SK-N-MC (cell line): Measurements from ENCODE around the gene PYGB.
"Not testable (repeated sequence)": the region's sequence is repeated elsewhere in the genome, so short reads cannot be mapped to it uniquely, and the experiment has no call there.

Experiments used
- DNase-seq: peaks from one replicate; pipeline ENCODE4 v3.0.0-alpha.2; 2011; ENCODE audit warnings: low read depth, low spot score
- H3K27ac ChIP-seq: fragments of 200-600 bp; sonication (generic); 2 replicates; pipeline ENCODE4 v1.5.1; 2016; ENCODE audit warnings: mixed run types
- H3K36me3 ChIP-seq: fragments of 200-600 bp; sonication (generic); 2 replicates; pipeline ENCODE4 v1.6.1; 2017; ENCODE audit warnings: antibody characterized with exemption, low read length, mixed read lengths; ENCODE audit not compliant: insufficient read depth
- H3K4me3 ChIP-seq: fragments of 200-600 bp; sonication (generic); 2 replicates; pipeline ENCODE4 v1.5.1; 2016
- H3K9ac ChIP-seq: fragments of 200-600 bp; sonication (generic); 2 replicates; pipeline ENCODE4 v1.8.0; 2017; ENCODE audit warnings: mixed run types, mixed read lengths; ENCODE audit not compliant: insufficient read length
- H3K9me3 ChIP-seq: fragments of 200-600 bp; sonication (generic); 2 replicates; pipeline ENCODE4 v1.6.1; 2017; ENCODE audit warnings: low read depth, mild to moderate bottlenecking, antibody characterized with exemption, low read length, moderate library complexity, mixed read lengths
- EZH2 ChIP-seq: fragments of 200-600 bp; sonication (generic); IDR thresholded peaks from one replicate; pipeline ENCODE4 v1.6.1; 2017; ENCODE audit warnings: antibody characterized with exemption
- FOXP2 ChIP-seq: optimal IDR thresholded peaks from 2 replicates; pipeline ENCODE3; 2011; ENCODE audit warnings: mild to moderate bottlenecking, moderate library complexity; ENCODE audit not compliant: insufficient read depth; ENCODE audit errors: extremely low read length, control extremely low read depth
- POLR2AphosphoS5 ChIP-seq: IDR thresholded peaks from 2 replicates; pipeline ENCODE4 v1.6.1; 2012; ENCODE audit warnings: mild to moderate bottlenecking, low read depth, low read length, borderline replicate concordance

PYGB gene

DNA sequence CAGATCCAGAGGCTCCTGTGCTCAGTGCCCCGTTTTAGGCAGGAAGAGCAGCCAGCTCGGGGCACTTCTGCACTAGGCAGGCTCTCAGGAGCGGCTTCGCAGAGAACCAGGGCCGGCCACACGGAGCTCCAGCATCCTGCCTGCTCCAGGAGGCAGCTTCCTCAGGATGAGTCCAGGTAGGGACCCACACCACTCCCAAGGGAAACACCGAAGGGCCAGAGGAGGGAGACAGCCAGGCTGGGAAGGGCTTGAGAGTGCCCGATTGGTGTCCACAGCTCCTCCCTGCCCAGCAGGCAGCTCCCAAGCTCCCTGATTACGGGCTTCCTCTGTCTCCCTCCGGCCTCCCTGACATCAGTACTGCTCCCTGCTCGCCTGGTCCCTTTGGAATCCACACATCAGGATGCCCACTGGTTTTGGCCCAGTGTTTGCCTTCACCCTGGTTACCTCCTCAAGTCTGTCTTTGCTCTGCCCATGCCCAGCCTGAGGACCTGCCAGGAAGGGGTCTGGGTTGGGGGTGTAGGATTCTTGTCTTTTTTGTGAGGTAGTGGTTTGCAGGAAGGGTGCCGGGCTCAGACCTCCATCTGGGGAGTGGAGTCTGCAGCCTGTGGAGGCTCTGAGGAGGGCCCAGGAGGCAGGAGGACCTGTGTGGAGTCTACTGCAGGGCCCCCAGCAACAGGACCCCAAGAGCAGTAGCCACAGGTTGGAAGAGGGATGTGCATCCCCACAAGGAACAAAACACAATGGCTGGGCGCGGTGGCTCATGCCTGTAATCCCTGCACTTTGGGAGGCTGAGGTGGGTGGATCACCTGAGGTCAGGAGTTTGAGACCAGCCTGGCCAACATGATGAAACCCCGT lies 11.2 kb upstream of the PYGB start:
- H3K9me3 ChIP-seq, result no peaks in the 10 kb centered on the region
- TF ChIP-seq EZH2, result no peak
- TF ChIP-seq FOXP2, result no peak
- no peak for TF ChIP-seq POLR2AphosphoS5
- no peak overlapping the region for H3K9ac ChIP-seq
- H3K4me3 ChIP-seq, result no peak overlapping the region
- H3K36me3 ChIP-seq, result no peaks in the 10 kb centered on the region
- no peak overlapping the region for H3K27ac ChIP-seq
- no peak for DNase-seq

DNA sequence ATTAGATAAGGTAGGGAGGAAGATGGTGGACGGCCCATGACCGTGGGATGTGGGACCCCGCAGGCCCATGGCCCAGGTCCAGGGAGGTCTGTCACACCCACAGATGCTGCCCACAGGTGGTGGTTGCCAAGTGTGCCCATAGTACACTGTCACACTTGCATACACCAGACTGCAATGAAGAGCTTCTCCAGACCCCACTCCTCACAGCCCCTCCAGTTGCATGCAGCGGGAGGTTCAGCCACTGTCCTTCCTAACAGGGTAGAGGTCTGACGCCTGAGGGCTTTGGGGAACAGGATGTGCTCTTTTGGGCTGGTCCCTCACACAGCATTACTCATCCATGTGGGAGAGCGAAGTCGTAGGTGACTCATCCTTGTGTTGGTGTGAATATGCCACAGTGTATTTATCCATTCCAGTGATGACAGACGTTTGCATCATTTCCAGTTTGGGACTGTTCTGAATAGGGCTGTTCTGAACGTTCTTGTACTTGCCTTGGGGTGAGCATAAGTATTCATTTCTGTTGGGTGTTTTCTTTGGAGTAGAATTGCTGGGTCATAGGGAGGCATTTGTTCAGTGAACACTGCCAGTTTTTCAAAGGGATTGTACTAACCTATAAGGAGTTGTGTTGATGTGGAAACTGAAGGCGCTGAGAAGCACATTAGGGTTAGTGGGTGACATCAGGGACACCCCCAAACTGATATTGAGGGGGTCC lies 10.1 kb upstream of the PYGB start:
- DNase-seq, result peak; percentile 12
- Histone ChIP-seq H3K36me3 (no peaks in the 10 kb centered on the region), H3K27ac (0 out of 2 replicates have a peak overlapping the region, but pooled peaks have one; percentile 3), H3K4me3 (no peak overlapping the region), H3K9ac (no peak overlapping the region), H3K9me3 (no peaks in the 10 kb centered on the region)
- TF ChIP-seq FOXP2, result no peak
- TF ChIP-seq EZH2, result no peak

DNA sequence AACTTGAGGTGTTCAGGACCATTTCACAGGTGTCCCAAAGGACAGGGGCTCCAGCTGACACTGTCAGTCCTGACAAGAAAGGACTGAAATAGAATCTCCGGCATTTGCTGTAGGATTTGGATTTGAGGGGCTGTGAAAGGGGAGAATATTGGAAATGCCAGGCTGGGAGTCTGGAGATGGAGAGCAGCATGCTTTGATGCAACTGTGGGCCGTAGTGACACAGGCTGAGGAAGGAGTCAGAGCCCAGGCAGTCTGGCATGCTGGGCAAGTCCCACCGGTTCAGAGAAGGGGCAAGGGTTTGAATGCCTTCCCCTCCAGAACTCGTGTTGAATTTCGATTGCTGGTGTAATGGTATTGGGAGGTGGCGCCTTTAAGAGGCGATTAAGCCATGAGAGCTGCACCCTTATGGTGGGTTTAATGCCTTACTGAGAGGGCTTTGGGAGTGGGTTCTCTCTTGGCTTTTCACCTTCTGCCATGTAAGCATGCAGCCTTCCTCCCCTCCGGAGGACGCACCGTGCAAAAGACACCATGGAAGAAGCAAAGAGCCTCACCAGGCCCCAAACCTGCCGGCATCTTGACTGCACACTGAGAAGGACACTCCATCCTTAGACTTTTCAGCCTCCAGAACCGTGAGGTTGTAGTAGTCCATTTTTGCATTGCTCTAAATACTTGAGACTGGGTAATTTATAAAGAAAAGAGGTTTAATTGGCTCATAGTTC lies 9.4 kb upstream of the PYGB start:
- TF ChIP-seq FOXP2, result no peak
- no peak for TF ChIP-seq EZH2
- TF ChIP-seq POLR2AphosphoS5, result no peak
- 0 out of 2 replicates have a peak overlapping the region, but pooled peaks have one; percentile 3 for H3K27ac ChIP-seq
- no peak for DNase-seq
- no peaks in the 10 kb centered on the region for H3K36me3 ChIP-seq
- H3K9ac ChIP-seq, result no peak overlapping the region
- no peaks in the 10 kb centered on the region for H3K9me3 ChIP-seq
- H3K4me3 ChIP-seq, result no peak overlapping the region

DNA sequence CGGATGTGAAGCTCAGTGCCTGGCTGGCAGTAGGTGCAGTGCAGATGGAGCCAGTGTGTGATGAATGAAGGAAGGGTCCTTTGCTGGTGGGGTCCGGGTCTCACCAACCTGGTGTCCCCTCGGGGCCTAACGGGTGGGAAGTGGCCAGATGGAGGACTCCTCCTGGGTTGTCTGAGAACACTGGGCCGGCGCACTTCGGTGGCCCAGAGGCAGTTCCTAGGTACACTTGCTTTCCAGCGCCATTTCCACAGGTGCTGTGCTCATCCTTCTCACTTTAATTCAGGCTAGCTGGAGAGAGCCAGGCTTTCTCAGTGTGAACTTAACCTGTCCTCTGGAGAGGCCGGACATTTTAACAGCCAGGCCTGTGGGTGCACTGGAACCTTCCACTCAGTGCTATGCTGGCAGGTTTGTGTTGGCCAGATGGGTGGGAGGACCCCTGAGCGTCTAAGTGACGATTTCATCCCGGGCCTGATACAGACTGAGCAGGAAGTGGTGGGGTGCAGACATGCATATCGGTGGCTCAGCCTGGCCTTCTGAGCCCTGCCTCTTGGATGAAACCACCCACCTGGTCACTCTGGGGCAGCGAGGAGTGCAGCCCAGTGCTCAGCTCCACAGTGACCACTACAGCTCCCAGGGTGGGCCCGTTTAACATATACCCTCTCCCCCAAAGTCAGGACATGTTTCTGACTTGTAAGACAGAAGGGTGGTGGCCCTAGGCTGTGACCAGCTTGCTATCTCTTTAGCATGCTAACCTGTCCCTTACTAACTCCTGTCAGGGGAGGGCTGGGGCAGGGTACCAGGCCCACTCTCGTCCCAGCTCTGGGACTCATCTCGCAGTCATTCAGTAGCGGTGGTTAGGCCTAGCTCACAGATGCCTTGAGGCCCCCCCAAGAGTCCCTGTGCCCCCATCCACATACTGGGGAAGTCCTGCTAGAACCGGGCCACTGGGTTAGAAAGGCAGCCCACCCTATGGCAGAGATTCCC lies 8.2 kb upstream of the PYGB start:
- no peak overlapping the region for H3K9ac ChIP-seq
- no peaks in the 10 kb centered on the region for H3K36me3 ChIP-seq
- no peaks in the 10 kb centered on the region for H3K9me3 ChIP-seq
- no peak overlapping the region for H3K4me3 ChIP-seq
- no peak for DNase-seq
- H3K27ac ChIP-seq, result no peak overlapping the region
- TF ChIP-seq FOXP2, result no peak
- TF ChIP-seq POLR2AphosphoS5, result no peak
- TF ChIP-seq EZH2, result no peak

DNA sequence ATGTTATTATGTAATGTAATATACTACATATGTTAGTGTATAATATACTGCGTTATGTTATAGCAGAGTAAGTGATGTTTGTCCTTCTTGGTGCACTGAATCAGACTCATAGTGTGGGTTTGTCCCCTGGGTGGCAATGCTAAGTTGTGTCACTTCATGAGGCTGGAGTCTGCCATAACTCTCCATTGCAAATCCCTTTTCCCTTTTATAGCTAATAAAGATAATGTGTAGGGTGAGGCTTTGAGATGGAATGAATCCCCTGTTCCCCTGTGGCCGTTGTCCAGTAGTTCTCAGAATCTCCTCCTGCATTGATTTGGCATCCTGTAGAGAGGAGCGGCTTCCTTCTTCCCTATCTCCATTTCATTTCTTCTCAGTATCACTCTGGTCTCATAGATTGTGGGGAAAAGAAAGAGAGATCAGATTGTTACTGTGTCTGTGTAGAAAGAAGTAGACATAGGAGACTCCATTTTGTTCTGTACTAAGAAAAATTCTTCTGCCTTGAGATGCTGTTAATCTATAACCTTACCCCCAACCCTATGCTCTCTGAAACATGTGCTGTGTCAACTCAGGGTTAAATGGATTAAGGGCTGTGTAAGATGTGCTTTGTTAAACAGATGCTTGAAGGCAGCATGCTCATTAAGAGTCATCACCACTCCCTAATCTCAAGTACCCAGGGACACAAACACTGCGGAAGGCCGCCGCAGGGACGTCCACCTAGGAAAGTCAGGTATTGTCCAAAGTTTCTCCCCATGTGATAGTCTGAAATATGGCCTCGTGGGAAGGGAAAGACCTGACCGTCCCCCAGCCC lies 6.8 kb upstream of the PYGB start:
- not testable (repeated sequence) for H3K27ac ChIP-seq, H3K9ac ChIP-seq, H3K9me3 ChIP-seq, H3K36me3 ChIP-seq, DNase-seq, H3K4me3 ChIP-seq

DNA sequence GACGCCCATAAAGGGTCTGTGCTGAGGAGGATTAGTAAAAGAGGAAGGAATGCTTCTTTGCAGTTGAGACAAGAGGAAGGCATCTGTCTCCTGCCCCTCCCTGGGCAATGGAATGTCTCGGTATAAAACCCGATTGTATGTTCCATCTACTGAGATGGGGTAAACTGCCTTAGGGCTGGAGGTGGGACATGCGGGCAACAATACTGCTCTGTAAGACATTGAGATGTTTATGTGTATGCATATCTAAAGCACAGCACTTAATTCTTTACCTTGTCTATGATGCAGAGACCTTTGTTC lies 6.3 kb upstream of the PYGB start:
- not testable (repeated sequence) for H3K9ac ChIP-seq, H3K27ac ChIP-seq, H3K9me3 ChIP-seq, H3K4me3 ChIP-seq, H3K36me3 ChIP-seq, DNase-seq

DNA sequence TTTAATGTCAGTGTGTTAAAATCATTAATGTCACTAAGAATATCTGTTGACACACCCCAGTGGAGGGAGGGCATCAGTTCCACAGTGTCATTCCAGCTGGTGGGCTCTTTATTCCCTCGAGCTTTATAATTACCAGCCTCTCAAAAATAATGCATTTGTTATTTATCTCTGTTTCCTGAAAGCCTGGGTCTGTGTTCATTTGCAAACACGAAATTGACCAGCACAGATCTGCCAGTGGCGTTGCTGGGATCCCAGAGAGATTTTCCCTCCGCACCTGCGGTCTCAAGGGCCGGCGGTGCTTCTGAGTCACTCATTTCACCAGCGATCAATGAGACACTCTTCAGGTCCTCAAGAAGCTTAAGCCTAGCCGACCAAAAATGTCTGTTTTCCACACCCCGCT lies 5.7 kb upstream of the PYGB start:
- no peaks in the 10 kb centered on the region for H3K9me3 ChIP-seq
- no peak overlapping the region for H3K27ac ChIP-seq
- no peak overlapping the region for H3K9ac ChIP-seq
- DNase-seq, result no peak
- H3K4me3 ChIP-seq, result no peak overlapping the region
- TF ChIP-seq POLR2AphosphoS5 (no peak), EZH2 (no peak), FOXP2 (no peak)
- no peaks in the 10 kb centered on the region for H3K36me3 ChIP-seq
